RWPE2 (cell line): ENCODE results near the gene AOPEP.

Experiments
- ATAC-seq: fragments of 200-7000 bp; cut with Tn5 transposase; 3 replicates; pipeline ENCODE4 v1.9.1; 2021; ENCODE audit warnings: low read depth
- DNase-seq: peaks from one replicate; pipeline ENCODE4 v3.0.0-alpha.2; 2020; ENCODE audit warnings: low spot score
- H3K27ac ChIP-seq: fragments of 450-650 bp; 2 replicates; pipeline ENCODE4 v1.5.1; 2017; ENCODE audit warnings: mild to moderate bottlenecking; ENCODE audit not compliant: poor library complexity, severe bottlenecking
- H3K27me3 ChIP-seq: fragments of 250-450 bp; sonication (Bioruptor Pico); 2 replicates; pipeline ENCODE4 v1.5.1; 2021; ENCODE audit warnings: mild to moderate bottlenecking, moderate library complexity; ENCODE audit not compliant: insufficient read depth, poor library complexity, severe bottlenecking
- H3K36me3 ChIP-seq: fragments of 250-450 bp; sonication (Bioruptor Pico); 2 replicates; pipeline ENCODE4 v1.5.1; 2020; ENCODE audit warnings: low read depth, mild to moderate bottlenecking, moderate library complexity
- H3K4me1 ChIP-seq: fragments of 250-450 bp; sonication (Bioruptor Pico); 2 replicates; pipeline ENCODE4 v1.5.1; 2021; ENCODE audit warnings: mild to moderate bottlenecking, moderate library complexity; ENCODE audit not compliant: insufficient read depth, poor library complexity, severe bottlenecking
- H3K4me3 ChIP-seq: fragments of 250-450 bp; sonication (Bioruptor Pico); 2 replicates; pipeline ENCODE4 v1.5.1; 2021; ENCODE audit warnings: mild to moderate bottlenecking, moderate library complexity; ENCODE audit not compliant: severe bottlenecking
- H3K9me3 ChIP-seq: fragments of 250-450 bp; sonication (Bioruptor Pico); 2 replicates; pipeline ENCODE4 v1.5.1; 2021; ENCODE audit warnings: mild to moderate bottlenecking, moderate library complexity; ENCODE audit not compliant: severe bottlenecking
- CTCF ChIP-seq: fragments of 450-650 bp; IDR thresholded peaks from one replicate; pipeline ENCODE4 v1.5.1; 2017; ENCODE audit warnings: mild to moderate bottlenecking, moderate library complexity; ENCODE audit not compliant: poor library complexity, severe bottlenecking

The AOPEP gene

GRCh38 chr9:94982211-94982610 lies 255.7 kb downstream of the AOPEP start:
- Histone ChIP-seq H3K27me3 (no peaks in the 10 kb centered on the region), H3K4me3 (no peak overlapping the region)
- no peak for TF ChIP-seq CTCF

GRCh38 chr9:94983552-94983951 lies 257.1 kb downstream of the AOPEP start:
- H3K4me1 ChIP-seq: no peaks in the 10 kb centered on the region
- no peak overlapping the region for H3K27ac ChIP-seq
- H3K36me3 ChIP-seq: no peaks in the 10 kb centered on the region
- ATAC-seq: no peak
- H3K9me3 ChIP-seq: no peaks in the 10 kb centered on the region
- no peak overlapping the region for H3K4me3 ChIP-seq
- no peak for TF ChIP-seq CTCF
- H3K27me3 ChIP-seq: no peaks in the 10 kb centered on the region
- no peak for DNase-seq

More at GRCh38 chr9:94982211-94982610, 255.7 kb downstream of the AOPEP start:
- Histone ChIP-seq H3K4me1 (no peaks in the 10 kb centered on the region), H3K9me3 (no peaks in the 10 kb centered on the region), H3K27ac (no peak overlapping the region), H3K36me3 (no peaks in the 10 kb centered on the region)
- DNase-seq (no peak), ATAC-seq (no peak)

- Histone ChIP-seq H3K4me3 (no peak overlapping the region), H3K27ac (no peak overlapping the region), H3K36me3 (no peaks in the 10 kb centered on the region), H3K27me3 (no peaks in the 10 kb centered on the region), H3K9me3 (no peaks in the 10 kb centered on the region), H3K4me1 (no peaks in the 10 kb centered on the region)
- no peak for DNase-seq
- no peak for ATAC-seq
- no peak for TF ChIP-seq CTCF
Observed at GRCh38 chr9:94984891-94985476, 258.5 kb downstream of the AOPEP start.

- H3K9me3 ChIP-seq: no peaks in the 10 kb centered on the region
- no peak for ATAC-seq
- H3K36me3 ChIP-seq: no peaks in the 10 kb centered on the region
- DNase-seq: no peak
- no peaks in the 10 kb centered on the region for H3K27me3 ChIP-seq
- no peak overlapping the region for H3K27ac ChIP-seq
- no peak overlapping the region for H3K4me3 ChIP-seq
- TF ChIP-seq CTCF: no peak
- no peaks in the 10 kb centered on the region for H3K4me1 ChIP-seq
Observed at GRCh38 chr9:94985649-94986048, 259.1 kb downstream of the AOPEP start.

GRCh38 chr9:94987731-94988130 lies 261.2 kb downstream of the AOPEP start:
- Histone ChIP-seq H3K27ac (no peak overlapping the region), H3K36me3 (no peaks in the 10 kb centered on the region), H3K4me1 (no peaks in the 10 kb centered on the region), H3K9me3 (no peaks in the 10 kb centered on the region), H3K4me3 (no peak overlapping the region), H3K27me3 (no peaks in the 10 kb centered on the region)
- no peak for TF ChIP-seq CTCF
- DNase-seq (no peak), ATAC-seq (no peak)
